HG02970 (cell line): ENCODE results near the gene LPAR3.
"Not testable (repeated sequence)": the region's sequence is repeated elsewhere in the genome, so short reads cannot be mapped to it uniquely, and the experiment has no call there.

Experiments used
- ATAC-seq: cut with Tn5 transposase; IDR thresholded peaks from one replicate; pipeline ENCODE4 v1.9.1; 2021; ENCODE audit warnings: mild to moderate bottlenecking, moderate library complexity, moderate number of reproducible peaks; ENCODE audit not compliant: unreplicated experiment, low FRiP score

Gene LPAR3

DNA sequence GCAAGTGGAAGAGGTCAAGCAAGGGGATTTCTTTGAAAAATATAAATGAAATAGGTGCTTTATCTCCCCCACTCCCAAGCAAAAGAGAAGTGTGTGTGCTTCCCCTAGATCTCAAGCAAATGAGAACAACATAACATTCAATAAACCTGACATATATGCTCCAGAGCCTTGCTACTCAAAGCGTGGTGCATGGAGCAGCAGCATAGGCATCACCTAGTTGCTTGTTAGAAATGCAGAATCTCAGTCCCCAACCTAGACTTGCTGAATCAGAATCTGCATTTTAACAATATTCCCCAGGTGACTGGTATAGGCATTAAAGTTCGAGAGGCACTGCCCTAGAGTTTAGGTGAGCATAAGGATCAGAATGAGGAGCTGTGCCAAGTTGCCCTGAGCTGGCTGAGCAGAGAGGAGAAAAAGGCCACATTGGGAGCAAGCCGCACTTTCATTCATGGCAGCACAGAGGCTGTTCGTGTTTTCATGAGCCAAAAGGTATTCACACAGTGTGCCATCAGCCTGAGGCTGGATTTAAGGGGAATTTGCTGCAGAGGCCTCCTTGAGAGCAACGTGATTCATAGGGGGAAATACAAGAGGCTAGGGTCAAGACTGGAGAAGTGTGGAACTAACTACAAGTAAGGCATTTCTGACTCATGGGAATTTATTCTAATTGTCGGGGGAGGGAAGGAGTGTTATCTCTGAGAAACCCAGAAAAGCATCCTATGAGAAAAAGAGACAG, 14.3 kb upstream of the LPAR3 start:
- no peak for ATAC-seq

DNA sequence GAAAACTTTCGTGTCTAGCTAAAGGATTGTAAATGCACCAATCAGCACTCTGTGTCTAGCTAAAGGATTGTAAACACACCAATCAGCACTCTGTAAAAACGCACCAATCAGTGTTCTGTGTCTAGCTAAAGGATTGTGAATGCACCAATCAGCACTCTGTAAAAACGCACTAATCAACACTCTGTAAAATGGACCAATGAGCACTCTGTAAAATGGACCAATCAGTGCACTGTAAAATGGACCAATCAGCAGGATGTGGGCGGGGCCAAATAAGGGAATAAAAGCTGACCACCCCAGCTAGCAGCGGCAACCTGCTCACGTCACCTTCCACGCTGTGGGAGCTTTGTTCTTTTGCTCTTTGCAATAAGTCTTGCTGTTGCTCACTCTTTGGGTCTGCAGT, 9.7 kb upstream of the LPAR3 start:
- ATAC-seq = not testable (repeated sequence)

DNA sequence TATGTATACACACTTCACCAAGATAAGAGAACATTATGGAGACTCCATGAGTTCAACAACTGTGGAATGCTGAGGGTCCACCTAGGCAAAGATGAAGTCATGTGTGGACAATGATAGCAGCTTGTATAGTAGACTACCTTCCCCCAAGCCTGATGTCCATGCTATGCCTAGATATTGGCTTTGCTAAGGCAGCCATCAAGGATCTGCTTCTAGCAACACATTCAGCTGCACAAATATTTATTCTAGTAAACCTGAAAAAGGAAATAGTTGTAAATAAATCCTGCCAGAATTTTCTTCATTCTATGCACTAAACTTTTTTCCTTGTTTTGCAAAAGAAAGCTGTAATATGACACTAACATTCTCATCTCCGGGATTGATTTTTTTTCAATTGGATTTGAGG, 7.0 kb upstream of the LPAR3 start:
- no peak for ATAC-seq

DNA sequence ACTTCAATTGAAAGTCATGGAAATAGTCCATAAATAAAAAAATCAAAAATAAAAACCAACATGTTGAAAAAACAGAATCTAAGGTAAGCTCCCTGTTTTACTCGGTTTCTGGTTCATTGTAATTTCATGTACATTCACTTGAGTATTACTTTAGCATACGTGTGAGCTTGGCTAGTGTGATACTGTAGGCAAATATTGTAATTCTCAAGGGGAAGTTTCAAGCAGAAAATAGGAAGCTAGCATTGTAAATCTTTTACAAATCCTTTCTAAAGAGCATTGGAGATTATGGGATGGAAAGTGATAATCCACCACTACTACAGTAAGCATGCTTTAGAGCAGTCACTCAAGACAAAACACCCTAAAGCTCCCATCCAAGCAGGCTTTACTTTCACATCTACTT, 3.3 kb upstream of the LPAR3 start:
- no peak for ATAC-seq

DNA sequence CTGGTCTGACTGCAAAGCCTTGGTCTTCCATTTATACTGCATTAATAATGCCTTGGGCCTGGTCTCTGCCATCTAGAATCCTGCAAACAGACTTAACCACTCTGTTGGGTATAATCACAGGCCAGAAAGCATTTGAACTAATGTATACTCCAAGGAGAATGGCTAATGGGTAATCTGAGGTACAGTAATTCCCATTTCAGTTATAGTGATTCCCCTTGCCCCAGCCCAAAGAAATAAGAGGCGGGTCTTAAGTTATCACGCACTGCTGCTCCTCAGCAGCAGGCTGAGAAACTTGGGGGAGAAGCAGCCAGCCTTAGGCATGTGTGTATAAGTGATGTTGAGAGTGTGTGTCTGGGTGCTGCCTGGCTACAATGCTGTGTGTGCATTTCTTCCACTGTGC, 2.4 kb downstream of the LPAR3 start:
- ATAC-seq = no peak

DNA sequence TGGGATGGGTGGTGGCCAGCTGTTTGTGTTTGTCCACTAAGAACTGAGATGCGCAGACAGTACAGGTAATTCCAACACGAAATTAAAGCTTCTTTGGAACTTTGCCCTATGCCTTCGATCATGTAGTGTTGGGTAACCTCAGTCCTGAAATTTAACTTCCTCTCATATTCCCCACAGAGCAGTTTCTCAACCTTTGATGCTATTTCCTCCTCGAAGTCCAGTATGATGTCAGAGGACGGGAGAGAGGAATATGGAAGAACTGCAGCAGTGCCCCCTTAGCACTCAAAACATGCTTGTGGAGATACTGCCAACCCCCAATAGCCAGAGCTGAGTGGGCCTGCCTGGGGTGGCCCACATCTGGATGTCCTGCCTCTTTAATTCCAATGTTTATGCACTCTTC, 3.6 kb downstream of the LPAR3 start:
- ATAC-seq = no peak

DNA sequence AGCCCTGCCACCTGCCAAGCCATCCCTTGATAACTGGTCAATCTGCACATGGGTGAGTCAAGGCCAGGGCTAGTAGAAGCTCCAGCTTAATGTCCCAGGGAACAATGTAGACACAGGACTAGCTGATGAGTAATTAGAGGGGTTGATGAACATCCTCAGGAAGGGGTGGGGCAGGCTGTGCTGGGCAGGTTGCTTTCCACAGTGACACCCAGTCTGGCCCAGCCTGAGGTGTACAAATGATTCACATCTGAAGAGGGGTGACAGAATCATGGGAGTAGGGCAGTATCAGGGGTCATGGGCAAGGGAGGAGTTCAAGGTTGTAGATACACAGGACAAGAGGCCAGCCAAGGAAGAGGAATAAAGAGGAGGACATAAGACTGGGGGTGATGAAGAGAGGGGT, 4.3 kb downstream of the LPAR3 start:
- ATAC-seq = no peak

DNA sequence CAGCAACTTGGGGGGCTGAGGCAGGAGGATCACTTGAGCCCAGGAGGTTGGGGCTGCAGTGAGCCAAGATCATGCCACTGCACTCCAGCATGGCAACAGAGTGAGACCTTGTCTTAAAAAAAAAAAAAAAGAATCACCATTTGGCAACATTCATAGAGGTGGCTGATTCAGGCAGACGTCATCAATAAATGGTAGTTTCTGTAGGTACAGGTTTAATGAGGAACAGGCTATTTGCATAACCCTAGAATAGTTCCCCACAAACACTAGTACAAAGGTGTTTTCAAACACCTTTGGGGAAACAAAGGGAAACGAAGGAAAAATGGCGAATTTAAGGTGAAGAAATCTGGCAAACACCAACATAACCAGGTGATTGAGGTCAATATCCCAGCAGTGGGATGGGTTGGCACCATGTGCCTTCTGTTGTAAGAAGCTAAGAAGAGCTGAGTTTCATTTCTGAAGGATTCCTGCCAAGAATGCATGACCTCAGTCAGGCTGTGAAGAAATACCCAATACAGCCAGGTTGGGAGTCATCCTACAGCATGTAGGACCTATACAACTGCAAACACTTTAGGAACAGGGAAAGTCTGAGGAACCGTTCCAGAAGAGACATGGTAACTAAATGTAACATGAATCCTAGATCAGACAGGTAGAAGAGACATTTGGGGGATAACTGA, 5.6 kb downstream of the LPAR3 start:
- no peak for ATAC-seq

DNA sequence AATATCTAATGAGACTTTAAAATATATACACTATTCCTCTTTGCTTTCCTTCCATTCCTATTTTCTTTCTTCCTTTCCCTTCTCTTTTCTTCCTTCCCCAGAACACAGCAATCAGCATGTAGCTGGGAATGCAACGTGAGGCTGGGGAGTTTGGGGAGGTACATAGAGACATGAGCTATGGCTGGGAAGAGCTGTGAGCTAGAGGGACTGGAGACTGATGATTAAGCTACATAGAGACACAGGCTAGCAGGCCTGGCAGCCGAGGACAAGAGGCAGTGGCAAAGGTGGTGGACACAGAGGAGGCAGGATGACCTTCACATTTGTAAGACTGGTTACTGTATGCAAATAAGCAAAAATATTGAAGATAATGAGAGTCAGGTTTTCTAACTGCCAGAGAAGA, 7.5 kb downstream of the LPAR3 start:
- no peak for ATAC-seq

DNA sequence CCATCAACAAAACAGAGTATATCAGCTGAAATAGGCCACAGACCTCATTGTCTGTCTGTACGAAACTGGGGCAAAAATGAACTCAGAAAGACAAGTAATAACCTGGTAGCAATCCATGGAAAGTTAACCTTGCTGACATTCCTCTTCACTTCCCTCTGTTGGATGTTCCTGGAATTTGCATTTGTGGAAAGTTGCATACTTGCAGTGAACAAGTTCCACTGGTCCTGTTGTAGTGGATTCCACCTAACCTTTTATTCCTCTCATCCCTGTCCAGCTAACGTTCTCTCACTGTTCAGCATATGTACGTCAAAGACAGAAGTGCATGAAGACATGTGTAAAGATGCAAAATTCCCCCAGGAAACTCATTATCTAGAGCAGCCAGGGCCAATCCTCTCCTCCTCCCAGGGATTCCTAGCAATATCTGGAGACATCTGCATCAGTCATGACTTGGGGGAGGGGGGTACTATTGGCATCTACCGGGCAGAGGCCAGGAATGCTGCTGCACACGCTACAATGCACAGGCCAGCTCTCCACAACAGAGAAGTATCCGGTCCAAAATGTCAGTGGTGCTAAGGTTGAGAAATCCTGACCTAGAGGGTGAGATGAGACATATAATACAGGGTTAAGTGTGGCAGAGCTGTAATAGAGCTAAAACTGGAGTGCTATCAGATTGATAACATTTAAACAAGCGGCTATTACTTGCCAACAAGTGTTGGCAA, 8.2 kb downstream of the LPAR3 start:
- ATAC-seq = no peak

DNA sequence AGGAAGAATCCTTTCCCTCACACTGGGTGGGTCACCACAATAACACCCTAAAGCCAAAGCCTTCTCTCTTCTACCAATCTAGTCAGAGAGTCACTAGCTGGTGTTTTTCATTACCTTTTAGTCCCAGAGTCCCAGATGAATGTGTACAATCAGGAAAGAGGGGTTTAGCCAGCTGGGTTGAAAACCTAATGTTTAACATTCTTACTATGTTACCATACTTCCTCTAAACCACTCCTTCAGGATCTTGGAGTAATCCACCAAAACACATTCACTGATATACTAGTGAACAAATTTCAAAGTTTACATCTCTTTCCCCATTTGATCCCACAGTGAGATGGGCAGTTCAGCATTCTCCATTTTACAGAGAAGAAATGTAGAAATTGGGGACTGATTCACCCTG, 9.7 kb downstream of the LPAR3 start:
- ATAC-seq = no peak

DNA sequence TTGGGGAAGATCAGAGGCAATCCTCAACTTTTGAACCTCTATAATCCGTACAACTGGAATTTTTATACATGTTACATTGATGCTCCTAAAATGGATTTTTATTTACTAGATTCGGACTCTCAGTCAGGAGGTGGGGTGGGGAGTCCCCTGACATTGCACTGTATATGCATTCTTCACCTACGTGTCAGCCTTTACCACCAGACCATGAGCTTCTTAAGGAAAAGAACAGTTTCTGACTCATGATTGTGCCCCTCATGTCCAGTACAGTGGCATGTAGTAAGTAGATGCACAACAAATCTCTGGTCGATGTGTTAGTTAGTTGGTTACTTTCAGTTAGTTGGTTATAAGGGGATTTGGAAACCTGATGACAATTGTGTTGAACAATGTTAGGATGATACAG, 15.4 kb downstream of the LPAR3 start:
- no peak for ATAC-seq

DNA sequence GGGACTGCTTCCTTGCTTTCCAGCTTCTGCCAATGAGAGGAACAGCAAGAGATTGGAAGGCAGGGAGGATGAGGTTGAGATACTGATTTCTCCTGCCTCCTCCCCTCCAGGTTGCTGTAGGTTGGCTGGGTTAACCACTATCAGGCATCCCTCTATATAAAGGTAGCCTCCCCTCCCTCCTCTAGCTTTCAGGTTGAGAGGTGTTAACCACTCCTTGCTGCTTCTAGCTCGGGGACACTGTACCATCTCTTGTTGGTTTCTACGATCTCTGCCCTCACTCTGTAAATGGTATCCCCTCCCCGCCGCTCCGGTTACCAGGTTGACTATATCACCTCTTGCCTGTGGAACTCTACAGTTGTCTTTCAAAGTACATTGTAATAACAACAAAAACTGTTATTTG, 16.7 kb downstream of the LPAR3 start:
- no peak for ATAC-seq

DNA sequence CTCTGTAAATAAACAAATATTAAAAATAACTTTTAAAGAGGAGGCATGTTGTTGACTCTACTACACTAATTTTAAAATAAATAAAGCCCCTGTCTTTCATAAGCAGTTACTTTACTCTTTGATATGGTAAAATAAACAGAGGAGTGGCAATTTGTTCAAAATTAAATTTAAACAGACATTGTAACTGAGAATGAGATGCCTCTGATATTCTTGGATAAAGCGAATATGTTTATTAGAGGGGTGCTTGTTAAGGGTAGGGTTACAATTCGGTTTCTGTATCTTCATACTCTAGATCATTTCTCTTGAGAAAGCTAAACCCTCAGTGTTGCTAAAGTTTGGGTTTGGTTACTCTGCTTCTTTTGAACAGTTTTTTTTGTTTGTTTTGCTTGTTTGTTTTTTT, 19.6 kb downstream of the LPAR3 start:
- no peak for ATAC-seq

DNA sequence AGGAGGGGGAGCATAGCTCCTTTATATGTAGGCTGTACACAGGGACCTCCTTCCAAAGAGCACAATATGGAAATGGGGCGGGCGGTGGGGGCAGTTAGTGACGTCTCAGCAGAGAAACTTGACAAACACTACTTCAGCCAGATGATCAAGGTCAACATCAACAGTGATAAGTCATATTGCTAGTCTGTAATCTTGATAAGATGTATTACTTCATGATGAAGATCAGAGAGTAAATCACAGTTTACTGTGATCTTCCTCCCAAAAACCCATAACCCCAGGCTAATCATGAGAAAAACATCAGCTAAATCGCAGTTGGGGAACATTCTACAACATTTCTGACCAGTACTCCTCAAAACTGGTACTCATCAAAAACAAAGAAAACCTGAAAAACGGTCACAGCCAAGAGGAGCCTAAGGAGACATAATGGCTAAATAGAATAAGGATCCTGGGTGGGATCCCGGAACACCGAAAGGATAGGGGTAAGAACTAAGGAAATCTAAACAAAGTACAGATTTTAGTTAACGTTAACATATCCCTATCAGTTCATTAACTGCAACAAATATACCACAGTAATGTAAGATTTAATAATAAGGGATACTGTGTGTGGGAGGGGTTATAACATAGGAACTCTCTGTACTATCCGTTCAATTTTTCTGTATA, 20.2 kb downstream of the LPAR3 start:
- no peak for ATAC-seq

DNA sequence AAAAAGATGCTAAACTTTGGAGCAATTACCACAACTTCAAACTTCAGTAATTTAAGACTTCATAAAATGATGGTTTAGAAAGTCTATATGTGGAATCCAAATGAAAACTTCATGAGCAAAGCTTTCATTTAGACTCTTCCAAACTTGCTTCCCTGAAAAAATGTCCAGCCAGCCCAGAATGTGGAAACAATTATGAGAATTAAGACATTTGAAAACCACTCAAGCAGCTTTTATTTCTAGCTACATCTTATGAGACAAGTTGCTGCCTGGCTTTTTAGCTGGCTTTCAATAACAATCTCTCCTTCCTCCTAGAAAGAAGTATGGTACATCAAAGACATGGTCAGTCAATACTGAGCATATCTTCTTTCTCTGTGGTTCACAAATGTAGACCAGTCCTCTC, 21.8 kb downstream of the LPAR3 start:
- no peak for ATAC-seq

DNA sequence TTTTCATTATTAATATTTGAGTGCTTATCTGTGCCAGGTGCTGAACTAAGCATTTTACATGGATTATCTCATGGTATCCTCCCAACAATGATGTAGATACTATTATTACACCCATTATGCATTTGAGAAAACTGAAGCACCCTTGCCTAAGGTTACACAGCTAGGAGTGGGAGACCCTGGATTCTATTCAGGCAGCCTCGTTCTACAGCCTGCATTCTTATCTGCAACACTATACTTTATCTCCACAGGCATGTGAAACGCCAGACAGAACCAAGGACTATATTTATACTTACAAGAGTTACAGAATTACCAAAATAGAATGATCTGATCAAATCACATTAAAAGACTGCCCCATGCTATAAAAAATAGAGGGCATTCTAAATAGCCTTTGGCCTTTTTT, 22.4 kb downstream of the LPAR3 start:
- no peak for ATAC-seq

DNA sequence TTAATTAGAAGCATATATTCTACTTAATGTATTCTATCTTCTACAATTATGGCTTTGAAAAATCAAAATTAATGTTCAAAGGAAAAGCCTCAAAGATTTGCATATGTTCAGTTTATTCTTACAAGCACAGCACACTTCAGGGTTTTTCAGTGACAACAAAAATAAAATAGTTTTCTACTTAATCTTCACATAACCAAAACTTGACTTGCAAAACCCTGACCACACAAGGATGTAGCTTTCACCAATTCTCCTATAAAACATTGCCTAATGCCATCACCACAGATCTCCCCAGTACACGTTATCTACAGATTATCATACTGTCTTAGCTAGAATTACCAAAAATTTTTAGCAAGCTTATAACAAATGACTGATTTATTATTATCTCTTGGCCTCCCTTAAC, 23.3 kb downstream of the LPAR3 start:
- ATAC-seq = no peak

DNA sequence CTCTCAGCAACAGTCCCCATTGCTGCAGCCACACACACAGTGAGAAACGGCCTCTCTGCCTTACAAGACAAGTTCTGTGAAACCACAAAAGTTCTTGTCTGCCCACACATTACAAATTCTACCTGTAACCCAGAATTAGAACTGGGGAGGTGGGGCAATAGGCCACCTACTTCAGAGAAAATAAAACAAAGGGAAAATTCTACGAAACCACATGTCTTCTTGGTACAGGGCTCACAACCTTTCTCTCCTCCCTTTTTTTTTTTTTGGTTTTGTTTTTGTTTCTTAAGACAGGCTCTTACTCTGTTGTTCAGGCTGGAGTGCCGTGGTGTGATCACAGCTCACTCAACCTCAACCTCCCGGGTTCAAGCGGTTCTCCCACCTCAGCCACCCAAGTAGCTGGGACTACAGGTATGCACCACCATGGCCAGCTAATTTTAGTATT, 30.2 kb downstream of the LPAR3 start:
- ATAC-seq = peak; percentile 70

DNA sequence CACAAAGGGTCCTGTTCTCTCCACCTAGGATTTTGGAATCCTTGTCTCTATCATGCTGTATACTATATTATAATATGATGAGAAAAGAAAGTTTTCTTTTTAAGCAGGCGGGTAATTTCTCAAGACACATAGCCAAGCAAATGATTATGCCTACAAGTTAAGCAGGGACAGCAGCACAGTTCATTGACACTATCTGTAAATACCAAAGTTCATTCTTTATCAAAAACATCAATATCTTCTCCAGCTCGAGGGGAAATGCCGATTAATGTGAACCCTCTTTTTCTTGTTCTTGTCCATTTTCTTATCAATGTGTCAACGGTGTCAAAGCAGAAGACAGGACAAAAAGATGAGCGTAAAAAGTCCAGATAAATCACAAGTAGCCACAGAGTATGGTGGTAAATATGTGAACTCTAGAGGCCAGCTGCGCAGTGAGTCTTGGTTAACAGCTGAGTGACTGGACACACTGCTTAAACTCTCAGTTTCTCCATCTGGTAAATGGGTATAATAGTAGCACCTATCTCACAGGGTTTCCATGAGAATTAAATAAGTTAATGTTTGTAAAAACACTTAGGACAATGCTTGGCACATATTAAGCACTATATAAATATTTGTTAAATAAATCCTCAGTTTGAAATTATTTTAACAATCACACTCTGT, 30.9 kb downstream of the LPAR3 start:
- ATAC-seq = no peak

DNA sequence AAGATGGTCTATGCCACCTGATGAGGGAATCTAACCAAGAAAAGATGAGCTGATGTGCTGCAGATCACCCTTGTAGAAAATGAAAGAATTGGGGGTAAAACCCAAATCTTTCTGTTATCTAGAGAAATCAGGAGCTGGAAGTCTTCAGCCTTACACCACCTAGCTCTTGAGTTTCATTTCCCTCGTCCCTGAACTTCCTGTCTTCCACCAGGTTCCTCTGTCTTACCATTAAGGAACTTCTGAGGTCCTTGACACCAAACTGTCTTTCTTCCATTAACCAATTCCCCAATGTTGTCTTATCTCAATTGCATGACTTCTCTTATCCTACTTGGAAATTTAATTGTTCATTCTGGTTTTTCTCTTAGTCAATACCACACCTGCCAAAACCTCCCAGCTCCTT, 31.5 kb downstream of the LPAR3 start:
- no peak for ATAC-seq
